CD14-positive monocyte (primary cell): ENCODE measurements around the gene ZC2HC1C. TPM values are rescaled to one million over a fixed set of nuclear protein-coding genes. Genes with fewer than 3 reads are reported as not detected.

ENCODE experiments used
- DNase-seq, 3 donors: peaks; one replicate each; pipeline ENCODE4 v3.0.0-alpha.2; 2011 to 2022
- H2AFZ ChIP-seq: 2 replicates; pipeline ENCODE4 v1.6.0; 2012; ENCODE audit warnings: mild to moderate bottlenecking, low read depth, low read length, inconsistent platforms; ENCODE audit not compliant: insufficient read depth, poor library complexity, severe bottlenecking
- H3K27ac ChIP-seq, 2 donors: 1 replicate in 1 of 2; 2 replicates in 1 of 2; pipeline ENCODE4 v1.5.1; 2012 to 2013; ENCODE audit warnings: low read length in 2 of 2, control low read depth in 1 of 2, inconsistent platforms in 1 of 2, low read depth in 1 of 2, mild to moderate bottlenecking in 1 of 2
- H3K27me3 ChIP-seq, 2 donors: one replicate each; pipeline versions ENCODE4 v1.6.0 to v1.6.1; 2011 to 2013; ENCODE audit warnings: low read length in 2 of 2; ENCODE audit not compliant: control insufficient read depth in 2 of 2, insufficient read depth in 2 of 2
- H3K36me3 ChIP-seq, 2 donors: replicated peaks in 1 of 2; 1 replicate in 1 of 2; 2 replicates in 1 of 2; pipeline versions ENCODE4 v1.5.1 to v1.6.1; 2012 to 2013; ENCODE audit warnings: low read length in 2 of 2, control low read depth in 1 of 2, inconsistent platforms in 1 of 2, mild to moderate bottlenecking in 1 of 2; ENCODE audit not compliant: insufficient read depth in 2 of 2, control insufficient read depth in 1 of 2
- H3K4me1 ChIP-seq, 2 donors: 1 replicate in 1 of 2; 2 replicates in 1 of 2; pipeline versions ENCODE4 v1.5.1 to v1.6.1; 2012 to 2013; ENCODE audit warnings: low read length in 2 of 2, control low read depth in 1 of 2, inconsistent platforms in 1 of 2, mild to moderate bottlenecking in 1 of 2, moderate library complexity in 1 of 2; ENCODE audit not compliant: insufficient read depth in 2 of 2, control insufficient read depth in 1 of 2
- H3K4me2 ChIP-seq: replicated peaks from 2 replicates; pipeline ENCODE3; 2012; ENCODE audit warnings: low read length, moderate library complexity, mild to moderate bottlenecking; ENCODE audit not compliant: poor library complexity, severe bottlenecking; ENCODE audit errors: extremely low read depth
- H3K4me3 ChIP-seq, 3 experiments: fragments of 200-600 bp in 1 of 3; sonication (generic) in 1 of 3; replicated peaks in 1 of 3; 1 replicate in 2 of 3; 2 replicates in 1 of 3; pipeline ENCODE4 v1.5.1; 2011 to 2013; ENCODE audit warnings: low read length in 3 of 3, mild to moderate bottlenecking in 3 of 3, control low read depth in 2 of 3, low read depth in 2 of 3, inconsistent platforms in 1 of 3, moderate library complexity in 1 of 3
- H3K79me2 ChIP-seq: 2 replicates; pipeline ENCODE4 v1.6.0; 2012; ENCODE audit warnings: mild to moderate bottlenecking, control low read depth, inconsistent platforms, low read length, moderate library complexity; ENCODE audit not compliant: insufficient read depth
- H3K9ac ChIP-seq: 2 replicates; pipeline ENCODE4 v1.6.0; 2017; ENCODE audit warnings: low read length, mild to moderate bottlenecking; ENCODE audit not compliant: insufficient read depth, poor library complexity, severe bottlenecking
- H3K9me3 ChIP-seq, 2 donors: replicated peaks in 1 of 2; 1 replicate in 1 of 2; 2 replicates in 1 of 2; pipeline versions ENCODE4 v1.5.1 to v1.6.1; 2012 to 2013; ENCODE audit warnings: low read length in 2 of 2, control low read depth in 1 of 2; ENCODE audit not compliant: control insufficient read depth in 1 of 2, insufficient read depth in 1 of 2
- H4K20me1 ChIP-seq: 2 replicates; pipeline ENCODE4 v1.6.0; 2012; ENCODE audit warnings: mild to moderate bottlenecking, low read length, control low read depth, moderate library complexity; ENCODE audit not compliant: insufficient read depth
- H3K27ac Mint-ChIP-seq, 7 donors: one replicate each; pipeline ENCODE4 v1.8.0; 2020; ENCODE audit warnings: mild to moderate bottlenecking in 7 of 7, mixed read lengths in 7 of 7, moderate library complexity in 6 of 7, inconsistent platforms in 2 of 7
- H3K27me3 Mint-ChIP-seq, 3 donors: one replicate each; pipeline ENCODE4 v1.8.0; 2021 to 2022; ENCODE audit warnings: low read depth in 3 of 3, mild to moderate bottlenecking in 3 of 3, mixed read lengths in 3 of 3, moderate library complexity in 3 of 3, inconsistent platforms in 1 of 3
- H3K36me3 Mint-ChIP-seq, 2 donors: one replicate each; pipeline ENCODE4 v1.8.0; 2020; ENCODE audit warnings: mixed read lengths in 2 of 2, inconsistent platforms in 1 of 2, mild to moderate bottlenecking in 1 of 2
- H3K4me1 Mint-ChIP-seq: one replicate; pipeline ENCODE4 v1.8.0; 2020; ENCODE audit warnings: mild to moderate bottlenecking, mixed read lengths
- H3K4me3 Mint-ChIP-seq, 2 donors: one replicate each; pipeline ENCODE4 v1.8.0; 2020; ENCODE audit warnings: mild to moderate bottlenecking in 2 of 2, mixed read lengths in 2 of 2, moderate library complexity in 1 of 2
- H3K9me3 Mint-ChIP-seq, 7 donors: one replicate each; pipeline ENCODE4 v1.8.0; 2020 to 2022; ENCODE audit warnings: mixed read lengths in 7 of 7, mild to moderate bottlenecking in 6 of 7, moderate library complexity in 6 of 7, inconsistent platforms in 2 of 7
- CTCF ChIP-seq: fragments of 200-600 bp; IDR thresholded peaks from one replicate; pipeline ENCODE4 v1.8.0; 2022; ENCODE audit warnings: antibody characterized with exemption, mild to moderate bottlenecking
- WGBS: methylation state at CpG from one replicate; pipeline ENCODE4 v1.1.5; 2013; ENCODE audit warnings: missing lambda C conversion rate; ENCODE audit not compliant: insufficient coverage; 5-methylcytosine and 5-hydroxymethylcytosine counted together
- intact Hi-C, 2 donors: fragments of 100-400 bp; cut with micrococcal nuclease; formaldehyde crosslinking; loops; one replicate each; pipeline versions ENCODE4 v1.15.0 to v1.15.1; 2023
- polyA plus RNA-seq, 3 donors: library from polyadenylated mRNA; depleted of rRNA in 1 of 3; unstranded in 2 of 3; stranded (reverse) in 1 of 3; fragments of 300-500 nt in 2 of 3; fragments of >200 nt in 1 of 3; fragmentation: Illumina TruSeq in 2 of 3; gene quantifications; 1 replicate in 2 of 3; 2 replicates in 1 of 3; pipeline ENCODE4 v1.2.3, GENCODE V29; 2012 to 2021

Gene ZC2HC1C
- polyA plus RNA-seq, 3 donors: 0.08 TPM; not detected in 2

GRCh38 chr14:75088153-75088552, 18.7 kb downstream of the ZC2HC1C start:
- peaks cover 71 to 90% of the 10 kb centered on the region in 2 donors for H3K36me3 Mint-ChIP-seq
- H3K27ac ChIP-seq: no peak overlapping the region
- no peaks in the 10 kb centered on the region for H3K4me1 ChIP-seq
- no peaks in the 10 kb centered on the region for H3K79me2 ChIP-seq
- no peaks in the 10 kb centered on the region for H3K9me3 Mint-ChIP-seq
- intact Hi-C loops: loop anchor here (2.0 to 10.0 kb wide), 5 partner anchors 141 to 226 kb away; no protein-coding TSS in a partner anchor
- H3K4me3 Mint-ChIP-seq: no peak overlapping the region
- no peak overlapping the region for H3K4me2 ChIP-seq
- no peak for TF ChIP-seq CTCF
- H3K27me3 ChIP-seq: no peaks in the 10 kb centered on the region
- no peak overlapping the region for H3K4me3 ChIP-seq
- 90% methylated on average over 2 of the region's 2 CpGs for WGBS
- no peak overlapping the region for H3K27ac Mint-ChIP-seq
- H2AFZ ChIP-seq: no peak overlapping the region
- peaks cover 82 to 93% of the 10 kb centered on the region in 2 donors for H3K36me3 ChIP-seq
- H4K20me1 ChIP-seq: peaks cover 6% of the 10 kb centered on the region
- no peak overlapping the region for H3K9ac ChIP-seq
- no peak for DNase-seq
- no peaks in the 10 kb centered on the region for H3K4me1 Mint-ChIP-seq
- no peaks in the 10 kb centered on the region for H3K9me3 ChIP-seq
- H3K27me3 Mint-ChIP-seq: no peaks in the 10 kb centered on the region

- Histone ChIP-seq H3K9me3 (no peaks in the 10 kb centered on the region), H4K20me1 (peaks cover 6% of the 10 kb centered on the region), H3K4me3 (no peak overlapping the region), H3K27ac (no peak overlapping the region), H2AFZ (no peak overlapping the region), H3K27me3 (no peaks in the 10 kb centered on the region), H3K36me3 (peaks cover 82 to 92% of the 10 kb centered on the region in 2 donors), H3K9ac (no peak overlapping the region), H3K4me2 (no peak overlapping the region), H3K79me2 (no peaks in the 10 kb centered on the region), H3K4me1 (no peaks in the 10 kb centered on the region)
- intact Hi-C loops: loop anchor here (2.0 to 10.0 kb wide), 5 partner anchors 141 to 226 kb away; no protein-coding TSS in a partner anchor
- no peak overlapping the region for H3K4me3 Mint-ChIP-seq
- H3K27ac Mint-ChIP-seq: peak overlapping the region in 1 of 7 donors; percentile 15
- TF ChIP-seq CTCF: peak; percentile 82
- WGBS: 89% methylated on average over 4 of the region's 7 CpGs
- H3K36me3 Mint-ChIP-seq: peaks cover 69 to 89% of the 10 kb centered on the region in 2 donors
- H3K9me3 Mint-ChIP-seq: no peaks in the 10 kb centered on the region
- peak; percentile 6 to 30 (median 26) for DNase-seq
- H3K27me3 Mint-ChIP-seq: no peaks in the 10 kb centered on the region
- no peaks in the 10 kb centered on the region for H3K4me1 Mint-ChIP-seq
Observed at GRCh38 chr14:75088566-75089373, 19.3 kb downstream of the ZC2HC1C start.
